ENCODE data around the gene BABAM2. TPM values are rescaled to one million over a fixed set of nuclear protein-coding genes. Genes with fewer than 3 reads are reported as not detected.

The BABAM2 gene
- total RNA-seq, 3 donors from 2014 or later, result 34.8 to 42.4 (median 41.3) TPM

- Histone ChIP-seq H3K9me3 (no peaks in the 10 kb centered on the region), H3K4me3 (no peak overlapping the region), H3K36me3 (ENCODE audit: low read depth) (no peaks in the 10 kb centered on the region), H3K4me1 (ENCODE audit: low read depth) (peaks cover 5% of the 10 kb centered on the region)
- TF ChIP-seq CTCF (IDR thresholded peaks at IDR 0.05), result no peak
- intact Hi-C loops (cut with DNase I, micrococcal nuclease), result no loop called here
- DNase-seq (no peak), ATAC-seq (peak; percentile 41)
Observed at GRCh38 chr2:28163627-28164279, 273.2 kb downstream of the BABAM2 start.

- peak in 2 of 3 donors; percentile 28 to 33 for DNase-seq
Observed at GRCh38 chr2:28164280-28164801, 273.8 kb downstream of the BABAM2 start.

GRCh38 chr2:28165087-28165635 lies 274.6 kb downstream of the BABAM2 start:
- H3K4me1 ChIP-seq (ENCODE audit: low read depth), result peaks cover 5% of the 10 kb centered on the region
- no peak for TF ChIP-seq CTCF (IDR thresholded peaks at IDR 0.05)
- intact Hi-C loops (cut with DNase I, micrococcal nuclease), result no loop called here
- ATAC-seq (no peak), DNase-seq (no peak)
- no peaks in the 10 kb centered on the region for H3K36me3 ChIP-seq (ENCODE audit: low read depth)
- no peak overlapping the region for H3K4me3 ChIP-seq
- no peaks in the 10 kb centered on the region for H3K9me3 ChIP-seq

More at GRCh38 chr2:28164280-28164801, 273.8 kb downstream of the BABAM2 start:
- H3K4me1 ChIP-seq (ENCODE audit: low read depth), result peaks cover 5% of the 10 kb centered on the region
- no peaks in the 10 kb centered on the region for H3K9me3 ChIP-seq
- ATAC-seq, result peak; percentile 74
- intact Hi-C loops (cut with DNase I, micrococcal nuclease), result no loop called here
- H3K4me3 ChIP-seq, result no peak overlapping the region
- no peak for TF ChIP-seq CTCF (IDR thresholded peaks at IDR 0.05)
- no peaks in the 10 kb centered on the region for H3K36me3 ChIP-seq (ENCODE audit: low read depth)

GRCh38 chr2:28166956-28167355 lies 276.4 kb downstream of the BABAM2 start:
- Histone ChIP-seq H3K4me3 (no peak overlapping the region), H3K9me3 (no peaks in the 10 kb centered on the region), H3K4me1 (ENCODE audit: low read depth) (peaks cover 5% of the 10 kb centered on the region), H3K36me3 (ENCODE audit: low read depth) (no peaks in the 10 kb centered on the region)
- DNase-seq, result no peak
- no peak for ATAC-seq
- TF ChIP-seq CTCF (IDR thresholded peaks at IDR 0.05), result no peak
- intact Hi-C loops (cut with DNase I, micrococcal nuclease), result no loop called here

GRCh38 chr2:28168376-28168775 lies 277.8 kb downstream of the BABAM2 start:
- Histone ChIP-seq H3K4me1 (ENCODE audit: low read depth) (peaks cover 11% of the 10 kb centered on the region), H3K4me3 (no peak overlapping the region), H3K36me3 (ENCODE audit: low read depth) (no peaks in the 10 kb centered on the region), H3K9me3 (no peaks in the 10 kb centered on the region)
- TF ChIP-seq CTCF (IDR thresholded peaks at IDR 0.05), result no peak
- intact Hi-C loops (cut with DNase I, micrococcal nuclease), result no loop called here
- no peak for DNase-seq
- ATAC-seq, result no peak

Data from mucosa of descending colon (tissue), 3 donors.